ENCODE data around the gene ARHGEF40.
"Not testable (repeated sequence)": the region's sequence is repeated elsewhere in the genome, so short reads cannot be mapped to it uniquely, and the experiment has no call there.

The ARHGEF40 gene

GRCh38 chr14:21039585-21040369 is 30.3 kb upstream of the ARHGEF40 start:
- DNase-seq (ENCODE audit: low spot score), result peak; percentile 66

GRCh38 chr14:21040370-21040925 is 29.7 kb upstream of the ARHGEF40 start:
- no peak for DNase-seq (ENCODE audit: low spot score)

GRCh38 chr14:21040941-21041340 is 29.2 kb upstream of the ARHGEF40 start:
- DNase-seq (ENCODE audit: low spot score), result not testable (repeated sequence)

GRCh38 chr14:21041676-21042433 is 28.2 kb upstream of the ARHGEF40 start, which contains the start of gene RNASE7:
RNASE7 (plus strand) TSS chr14:21042362; CDS start chr14:21042993, 631 bp downstream.
- no peak for DNase-seq (ENCODE audit: low spot score)

GRCh38 chr14:21042918-21043317 is 27.2 kb upstream of the ARHGEF40 start:
- DNase-seq (ENCODE audit: low spot score), result no peak

GRCh38 chr14:21043387-21043973 is 26.6 kb upstream of the ARHGEF40 start:
- no peak for DNase-seq (ENCODE audit: low spot score)

GRCh38 chr14:21043974-21044618 is 26.0 kb upstream of the ARHGEF40 start:
- DNase-seq (ENCODE audit: low spot score), result no peak

GRCh38 chr14:21047378-21047781 is 22.7 kb upstream of the ARHGEF40 start:
- no peak for DNase-seq (ENCODE audit: low spot score)

GRCh38 chr14:21048638-21049037 is 21.5 kb upstream of the ARHGEF40 start:
- no peak for DNase-seq (ENCODE audit: low spot score)

GRCh38 chr14:21049271-21049673 is 20.8 kb upstream of the ARHGEF40 start:
- DNase-seq (ENCODE audit: low spot score), result no peak

- no peak for DNase-seq (ENCODE audit: low spot score)
These were observed 19.5 kb upstream of the ARHGEF40 start for GRCh38 chr14:21050597-21050996.

- no peak for DNase-seq (ENCODE audit: low spot score)
These were observed 16.7 kb upstream of the ARHGEF40 start for GRCh38 chr14:21053184-21054122.

GRCh38 chr14:21054123-21054767 is 15.9 kb upstream of the ARHGEF40 start:
- DNase-seq (ENCODE audit: low spot score), result no peak

- DNase-seq (ENCODE audit: low spot score), result no peak
These were observed 15.3 kb upstream of the ARHGEF40 start for GRCh38 chr14:21054768-21055145.

GRCh38 chr14:21055432-21056117 is 14.5 kb upstream of the ARHGEF40 start:
- no peak for DNase-seq (ENCODE audit: low spot score)

GRCh38 chr14:21056520-21057163 is 13.5 kb upstream of the ARHGEF40 start:
- DNase-seq (ENCODE audit: low spot score), result no peak

GRCh38 chr14:21057803-21058675 is 12.1 kb upstream of the ARHGEF40 start, which contains the start of gene RNASE8:
RNASE8 (plus strand) TSS chr14:21057822; CDS start chr14:21057893, 71 bp downstream.
- no peak for DNase-seq (ENCODE audit: low spot score)

GRCh38 chr14:21058903-21059302 is 11.2 kb upstream of the ARHGEF40 start:
- DNase-seq (ENCODE audit: low spot score), result no peak

Measured in cerebellar cortex (tissue), 1 donor.